Measurements from ENCODE around the gene KCNIP1. TPM values are rescaled to one million over a fixed set of nuclear protein-coding genes. Genes with fewer than 3 reads are reported as not detected.
"Not testable (repeated sequence)": the region's sequence is repeated elsewhere in the genome, so short reads cannot be mapped to it uniquely, and the experiment has no call there.

KCNIP1 gene
- total RNA-seq, 1 donor from 2014 or later, result 0.16 TPM

DNA sequence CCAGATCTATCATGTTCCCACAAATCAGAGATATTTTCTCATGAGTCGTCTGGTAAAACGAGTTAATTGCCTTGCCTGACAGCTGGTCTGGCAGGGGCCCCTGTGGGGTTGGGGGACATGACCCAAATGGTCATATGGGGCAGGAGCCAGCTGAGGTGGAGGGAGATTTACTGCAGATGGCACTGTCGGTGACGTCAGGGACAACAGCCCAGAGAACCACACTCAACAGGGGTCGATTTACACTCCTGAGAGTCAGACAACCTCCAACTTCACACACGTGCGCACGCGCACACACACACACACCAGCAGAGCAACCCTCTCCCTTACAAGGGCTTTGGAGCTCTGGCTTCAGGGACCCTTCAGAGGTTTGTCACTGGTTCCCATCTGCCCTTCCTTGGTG, 256.3 kb downstream of the KCNIP1 start:
- intact Hi-C loops (cut with micrococcal nuclease), result no loop called here
- peaks cover 42% of the 10 kb centered on the region for H3K4me1 ChIP-seq
- TF ChIP-seq, protein P1, sequence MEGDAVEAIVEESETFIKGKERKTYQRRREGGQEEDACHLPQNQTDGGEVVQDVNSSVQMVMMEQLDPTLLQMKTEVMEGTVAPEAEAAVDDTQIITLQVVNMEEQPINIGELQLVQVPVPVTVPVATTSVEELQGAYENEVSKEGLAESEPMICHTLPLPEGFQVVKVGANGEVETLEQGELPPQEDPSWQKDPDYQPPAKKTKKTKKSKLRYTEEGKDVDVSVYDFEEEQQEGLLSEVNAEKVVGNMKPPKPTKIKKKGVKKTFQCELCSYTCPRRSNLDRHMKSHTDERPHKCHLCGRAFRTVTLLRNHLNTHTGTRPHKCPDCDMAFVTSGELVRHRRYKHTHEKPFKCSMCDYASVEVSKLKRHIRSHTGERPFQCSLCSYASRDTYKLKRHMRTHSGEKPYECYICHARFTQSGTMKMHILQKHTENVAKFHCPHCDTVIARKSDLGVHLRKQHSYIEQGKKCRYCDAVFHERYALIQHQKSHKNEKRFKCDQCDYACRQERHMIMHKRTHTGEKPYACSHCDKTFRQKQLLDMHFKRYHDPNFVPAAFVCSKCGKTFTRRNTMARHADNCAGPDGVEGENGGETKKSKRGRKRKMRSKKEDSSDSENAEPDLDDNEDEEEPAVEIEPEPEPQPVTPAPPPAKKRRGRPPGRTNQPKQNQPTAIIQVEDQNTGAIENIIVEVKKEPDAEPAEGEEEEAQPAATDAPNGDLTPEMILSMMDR (IDR thresholded peaks at IDR 0.05; ENCODE audit: borderline replicate concordance), result no peak
- no peaks in the 10 kb centered on the region for H3K27me3 ChIP-seq (ENCODE audit: low read depth)
- H3K9me3 ChIP-seq (replicated peaks), result no peaks in the 10 kb centered on the region
- H3K27ac ChIP-seq (replicated peaks), result peak overlapping the region; percentile 93
- no peak overlapping the region for H3K4me3 ChIP-seq
- no peaks in the 10 kb centered on the region for H3K36me3 ChIP-seq
- no peak for DNase-seq

DNA sequence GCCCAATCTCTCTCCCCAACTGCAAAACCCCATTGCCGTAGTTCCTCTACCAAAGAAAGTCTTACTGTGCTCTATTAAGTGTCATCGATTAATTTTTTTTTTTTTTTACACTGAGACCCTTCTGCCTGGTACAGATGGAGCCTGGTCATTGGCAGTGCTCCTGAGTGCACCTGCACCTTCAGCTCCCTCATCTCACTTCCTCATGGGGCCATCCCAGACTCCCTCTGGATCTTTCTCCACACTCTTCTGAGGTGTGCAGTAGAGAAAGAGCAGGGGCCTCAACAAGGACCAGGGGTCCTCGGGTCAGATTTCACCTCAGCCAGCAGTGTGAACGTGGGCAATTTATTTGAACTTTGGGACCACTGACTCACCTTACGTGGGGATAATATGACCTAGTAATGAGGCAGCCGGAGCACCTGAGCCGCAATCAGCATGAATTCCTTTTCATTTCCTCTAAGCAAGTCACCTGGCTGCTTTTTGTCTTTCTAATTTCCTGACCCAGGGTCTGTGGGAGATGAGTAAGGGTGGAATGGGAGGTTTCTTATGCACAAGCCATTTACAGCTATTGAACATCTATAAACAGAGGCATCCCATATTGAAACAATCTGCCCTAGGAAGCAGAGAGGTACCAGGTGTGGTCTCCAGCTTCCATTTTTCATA, 257.4 kb downstream of the KCNIP1 start:
- no peaks in the 10 kb centered on the region for H3K9me3 ChIP-seq (replicated peaks)
- TF ChIP-seq, protein P1 (IDR thresholded peaks at IDR 0.05; ENCODE audit: borderline replicate concordance), result no peak
- no peaks in the 10 kb centered on the region for H3K36me3 ChIP-seq
- H3K27ac ChIP-seq (replicated peaks), result no peak overlapping the region
- peaks cover 35% of the 10 kb centered on the region for H3K4me1 ChIP-seq
- no peak overlapping the region for H3K4me3 ChIP-seq
- no peak for DNase-seq
- H3K27me3 ChIP-seq (ENCODE audit: low read depth), result no peaks in the 10 kb centered on the region
- intact Hi-C loops (cut with micrococcal nuclease), result no loop called here

GRCh38 chr5:170761708-170762066, 257.9 kb downstream of the KCNIP1 start:
- Histone ChIP-seq H3K9me3 (replicated peaks) (no peaks in the 10 kb centered on the region), H3K4me1 (peaks cover 30% of the 10 kb centered on the region), H3K4me3 (no peak overlapping the region), H3K36me3 (no peaks in the 10 kb centered on the region), H3K27ac (replicated peaks) (no peak overlapping the region), H3K27me3 (ENCODE audit: low read depth) (no peaks in the 10 kb centered on the region)
- TF ChIP-seq, protein P1 (IDR thresholded peaks at IDR 0.05; ENCODE audit: borderline replicate concordance), result no peak
- no peak for DNase-seq
- intact Hi-C loops (cut with micrococcal nuclease), result no loop called here

DNA sequence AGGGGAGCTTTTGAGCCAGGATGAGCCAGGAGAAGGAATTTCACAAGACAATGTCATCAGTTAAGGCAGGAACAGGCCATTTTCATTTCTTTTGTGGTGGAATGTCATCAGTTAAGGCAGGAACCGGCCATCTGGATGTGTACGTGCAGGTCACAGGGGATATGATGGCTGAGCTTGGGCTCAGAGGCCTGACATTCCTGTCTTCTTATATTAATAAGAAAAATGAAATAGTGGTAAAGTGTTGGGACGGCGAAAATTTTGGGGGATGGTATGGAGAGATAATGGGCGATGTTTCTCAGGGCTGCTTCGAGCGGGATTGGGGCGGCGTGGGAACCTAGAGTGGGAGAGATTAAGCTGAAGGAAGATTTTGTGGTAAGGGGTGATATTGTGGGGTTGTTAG, 258.5 kb downstream of the KCNIP1 start:
- H3K4me3 ChIP-seq; DNase-seq; H3K27ac ChIP-seq (replicated peaks); H3K27me3 ChIP-seq (ENCODE audit: low read depth); H3K9me3 ChIP-seq (replicated peaks); H3K36me3 ChIP-seq; intact Hi-C loops (cut with micrococcal nuclease): not testable (repeated sequence)
- H3K4me1 ChIP-seq, result peaks cover 26% of the 10 kb centered on the region

DNA sequence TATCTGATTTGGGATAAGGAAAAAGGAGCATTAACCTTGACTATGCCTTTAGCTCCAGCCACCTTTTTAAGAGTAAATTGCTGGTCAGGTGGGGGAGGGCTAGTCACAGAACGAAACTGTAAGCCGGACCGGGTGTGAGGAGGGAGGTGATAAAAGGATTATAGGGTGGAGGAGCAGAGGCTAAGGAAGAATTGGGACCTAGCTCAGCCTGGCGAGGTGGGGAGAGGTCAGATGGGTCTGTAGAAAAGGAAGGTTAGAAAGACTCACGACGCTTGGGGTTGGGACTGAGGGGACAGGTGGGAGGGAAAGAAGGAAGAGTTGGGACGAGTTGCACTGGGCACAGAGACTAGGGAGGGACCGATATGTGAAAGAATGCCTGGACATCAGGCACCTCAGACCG, 262.0 kb downstream of the KCNIP1 start:
- H3K9me3 ChIP-seq (replicated peaks); H3K36me3 ChIP-seq; H3K27ac ChIP-seq (replicated peaks); H3K27me3 ChIP-seq (ENCODE audit: low read depth); intact Hi-C loops (cut with micrococcal nuclease); DNase-seq; H3K4me3 ChIP-seq: not testable (repeated sequence)
- H3K4me1 ChIP-seq, result peaks cover 13% of the 10 kb centered on the region

DNA sequence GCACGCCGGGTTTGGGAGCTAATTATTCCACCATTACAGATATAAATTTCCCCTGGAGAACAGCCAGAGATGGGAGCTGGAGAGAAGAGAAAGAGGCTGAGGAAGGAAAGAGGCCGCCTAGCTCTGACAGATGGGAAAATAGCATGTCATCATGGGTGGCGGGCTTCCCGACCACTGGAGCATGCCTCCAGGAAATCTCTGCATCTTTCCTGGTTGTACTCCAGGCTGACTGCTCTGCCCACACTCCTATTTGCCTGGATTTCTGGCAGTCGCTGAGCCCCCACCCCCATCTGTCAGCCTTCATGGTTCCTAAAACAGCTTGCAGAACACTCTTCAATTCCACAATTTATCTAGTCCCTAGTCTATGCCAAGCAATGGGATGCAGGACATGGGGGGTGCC, 265.4 kb downstream of the KCNIP1 start:
- intact Hi-C loops (cut with micrococcal nuclease), result no loop called here
- Histone ChIP-seq H3K36me3 (no peaks in the 10 kb centered on the region), H3K4me3 (no peak overlapping the region), H3K9me3 (replicated peaks) (no peaks in the 10 kb centered on the region), H3K4me1 (peaks cover 13% of the 10 kb centered on the region), H3K27ac (replicated peaks) (no peak overlapping the region), H3K27me3 (ENCODE audit: low read depth) (no peaks in the 10 kb centered on the region)
- no peak for DNase-seq
- TF ChIP-seq, protein P1 (IDR thresholded peaks at IDR 0.05; ENCODE audit: borderline replicate concordance), result no peak

All from left ventricle myocardium inferior (tissue), 1 donor.